Brain microvascular endothelial cell (primary cell): Measurements from ENCODE around the gene APOA4.

Experiments used
- DNase-seq: peaks from one replicate; pipeline ENCODE4 v3.0.0-alpha.2; 2020
- H3K27ac ChIP-seq: fragments of 250-450 bp; sonication (Bioruptor Pico); 2 replicates; pipeline ENCODE4 v1.5.1; 2020; ENCODE audit warnings: mild to moderate bottlenecking, moderate library complexity
- H3K27me3 ChIP-seq: fragments of 250-450 bp; sonication (Bioruptor Pico); replicated peaks from 2 replicates; pipeline ENCODE4 v1.5.1; 2020; ENCODE audit warnings: mild to moderate bottlenecking
- H3K36me3 ChIP-seq: fragments of 250-450 bp; sonication (Bioruptor Pico); replicated peaks from 2 replicates; pipeline ENCODE4 v1.5.1; 2020; ENCODE audit warnings: mild to moderate bottlenecking
- H3K4me3 ChIP-seq: 2 replicates; pipeline ENCODE4 v1.5.1; 2011; ENCODE audit warnings: low read depth, mild to moderate bottlenecking, control low read depth, low read length, moderate library complexity
- in situ Hi-C: cut with HindIII; loops from 2 replicates; pipeline ENCODE4 v1.10.0; 2017; ENCODE audit warnings: low sequenced_read_pairs, low pct_ligation_motif_present
- TF ChIP-seq, protein P1 (sequence below): IDR thresholded peaks from 2 replicates; pipeline ENCODE4 v1.5.1; 2011; ENCODE audit warnings: low read depth, mild to moderate bottlenecking, moderate library complexity, low read length, control low read depth, inconsistent platforms; ENCODE audit errors: missing control alignments

APOA4 gene

DNA sequence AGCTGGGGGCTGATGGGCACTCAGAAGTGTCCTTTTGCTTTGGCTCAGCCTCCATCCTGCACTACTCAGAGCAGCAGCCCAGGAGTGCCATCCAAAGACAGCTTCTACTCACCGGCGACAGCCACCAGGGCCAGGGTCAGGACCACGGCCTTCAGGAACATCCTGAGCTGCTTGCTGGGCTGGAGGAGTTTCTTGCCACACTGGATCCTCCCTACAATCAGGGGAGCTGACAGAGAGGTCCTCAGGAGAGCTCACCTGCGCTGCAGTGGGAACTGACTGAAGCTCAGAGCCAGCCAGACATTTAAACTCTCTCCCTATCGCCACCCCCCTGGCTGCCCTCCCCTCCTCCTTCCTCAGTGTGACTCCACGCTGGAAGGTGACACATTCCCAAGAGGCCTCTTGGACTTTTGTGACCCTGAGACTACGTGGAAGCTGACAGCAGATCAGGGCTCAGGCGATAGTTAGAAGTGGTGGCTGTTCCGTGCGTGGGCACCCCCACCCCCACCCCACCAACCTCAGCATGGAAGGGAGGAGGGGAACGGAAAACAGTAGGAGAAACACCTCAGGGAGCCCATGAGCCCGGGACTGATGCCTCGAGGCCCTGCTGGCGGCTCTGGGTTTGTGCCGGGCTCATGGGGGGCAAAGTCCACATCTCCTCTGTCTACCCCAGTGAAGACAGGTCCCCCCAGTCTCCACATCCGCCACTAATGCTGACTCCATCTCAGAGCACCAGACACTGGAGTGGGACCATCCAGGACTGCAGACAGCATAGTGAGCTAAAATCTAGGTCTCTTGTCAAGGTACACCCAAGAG is at the start of gene APOA4:
Gene APOA4, minus strand, starts transcription at position 274 of the 813 bp plus-strand sequence. Its CDS starts 113 bp downstream, at position 161.
- in situ Hi-C loops, result no loop called here
- TF ChIP-seq, protein P1, sequence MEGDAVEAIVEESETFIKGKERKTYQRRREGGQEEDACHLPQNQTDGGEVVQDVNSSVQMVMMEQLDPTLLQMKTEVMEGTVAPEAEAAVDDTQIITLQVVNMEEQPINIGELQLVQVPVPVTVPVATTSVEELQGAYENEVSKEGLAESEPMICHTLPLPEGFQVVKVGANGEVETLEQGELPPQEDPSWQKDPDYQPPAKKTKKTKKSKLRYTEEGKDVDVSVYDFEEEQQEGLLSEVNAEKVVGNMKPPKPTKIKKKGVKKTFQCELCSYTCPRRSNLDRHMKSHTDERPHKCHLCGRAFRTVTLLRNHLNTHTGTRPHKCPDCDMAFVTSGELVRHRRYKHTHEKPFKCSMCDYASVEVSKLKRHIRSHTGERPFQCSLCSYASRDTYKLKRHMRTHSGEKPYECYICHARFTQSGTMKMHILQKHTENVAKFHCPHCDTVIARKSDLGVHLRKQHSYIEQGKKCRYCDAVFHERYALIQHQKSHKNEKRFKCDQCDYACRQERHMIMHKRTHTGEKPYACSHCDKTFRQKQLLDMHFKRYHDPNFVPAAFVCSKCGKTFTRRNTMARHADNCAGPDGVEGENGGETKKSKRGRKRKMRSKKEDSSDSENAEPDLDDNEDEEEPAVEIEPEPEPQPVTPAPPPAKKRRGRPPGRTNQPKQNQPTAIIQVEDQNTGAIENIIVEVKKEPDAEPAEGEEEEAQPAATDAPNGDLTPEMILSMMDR, result no peak
- H3K27me3 ChIP-seq, result no peaks in the 10 kb centered on the region
- no peak within 1 kb of the TSS for H3K27ac ChIP-seq
- H3K4me3 ChIP-seq, result no peak within 1 kb of the TSS
- DNase-seq, result no peak
- H3K36me3 ChIP-seq, result no peaks in the 10 kb centered on the region

- Histone ChIP-seq H3K4me3 (no peak overlapping the region), H3K36me3 (no peaks in the 10 kb centered on the region), H3K27ac (peak overlapping the region; percentile 38), H3K27me3 (no peaks in the 10 kb centered on the region)
- TF ChIP-seq, protein P1, result no peak
- DNase-seq, result peak; percentile 78
- in situ Hi-C loops, result no loop called here
These were observed 48.1 kb upstream of the APOA4 start for GRCh38 chr11:116871248-116871647.

- no peak overlapping the region for H3K27ac ChIP-seq
- DNase-seq, result no peak
- H3K36me3 ChIP-seq, result no peaks in the 10 kb centered on the region
- TF ChIP-seq, protein P1, result no peak
- H3K27me3 ChIP-seq, result no peaks in the 10 kb centered on the region
- no peak overlapping the region for H3K4me3 ChIP-seq
- in situ Hi-C loops, result no loop called here
These were observed 47.0 kb upstream of the APOA4 start for GRCh38 chr11:116870054-116870453.

GRCh38 chr11:116869610-116870009 is 46.5 kb upstream of the APOA4 start:
- in situ Hi-C loops, result no loop called here
- DNase-seq, result no peak
- H3K27ac ChIP-seq, result no peak overlapping the region
- no peaks in the 10 kb centered on the region for H3K36me3 ChIP-seq
- H3K4me3 ChIP-seq, result no peak overlapping the region
- H3K27me3 ChIP-seq, result no peaks in the 10 kb centered on the region
- TF ChIP-seq, protein P1, result no peak

DNA sequence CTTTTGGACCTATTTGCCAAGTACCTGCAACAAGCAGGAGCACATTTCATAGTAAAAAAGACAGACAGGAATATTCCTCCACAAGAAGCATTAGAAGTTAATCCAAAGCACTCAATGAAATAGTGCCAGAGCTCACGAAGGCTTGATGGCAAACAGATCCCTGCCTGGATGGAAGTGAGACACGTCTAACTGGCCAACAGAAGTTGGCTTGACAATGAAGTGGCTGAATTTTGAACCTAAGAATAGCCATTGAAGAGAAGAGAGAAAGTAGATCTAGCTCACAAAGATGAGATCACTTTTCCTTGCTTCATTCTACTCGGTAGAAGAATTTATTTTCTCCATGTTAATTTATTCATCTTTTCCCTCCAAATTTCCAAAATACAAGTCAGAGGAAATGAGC is 45.0 kb upstream of the APOA4 start:
- Histone ChIP-seq H3K27me3 (no peaks in the 10 kb centered on the region), H3K4me3 (no peak overlapping the region), H3K27ac (no peak overlapping the region), H3K36me3 (no peaks in the 10 kb centered on the region)
- in situ Hi-C loops, result no loop called here
- no peak for DNase-seq
- TF ChIP-seq, protein P1, result no peak
